ENCODE measurements around the gene ZC3H7A. TPM values are rescaled to one million over a fixed set of nuclear protein-coding genes. Genes with fewer than 3 reads are reported as not detected.
"Not testable (repeated sequence)": the region's sequence is repeated elsewhere in the genome, so short reads cannot be mapped to it uniquely, and the experiment has no call there.

The ZC3H7A gene
- total RNA-seq, result 37.1 TPM

- no peak for FAIRE-seq
Measured at GRCh38 chr16:11797166-11797956, at the start of gene ZC3H7A. Gene ZC3H7A (minus strand): TSS chr16:11797258. CDS start chr16:11782354, 14,904 bp downstream.

GRCh38 chr16:11844499-11844898 is 47.4 kb upstream of the ZC3H7A start:
- DNase-seq (ENCODE audit: low spot score in 2 of 2) (no peak), FAIRE-seq (no peak)

More at GRCh38 chr16:11797166-11797956, at the start of gene ZC3H7A:
- peak; percentile 95 to 96 for DNase-seq (ENCODE audit: low spot score in 2 of 2)

GRCh38 chr16:11843861-11844260 is 46.8 kb upstream of the ZC3H7A start:
- no peak for DNase-seq (ENCODE audit: low spot score in 2 of 2)

GRCh38 chr16:11843206-11843605 is 46.1 kb upstream of the ZC3H7A start:
- no peak for FAIRE-seq

More at GRCh38 chr16:11843861-11844260, 46.8 kb upstream of the ZC3H7A start:
- no peak for FAIRE-seq

GRCh38 chr16:11841026-11841425 is 44.0 kb upstream of the ZC3H7A start:
- DNase-seq (ENCODE audit: low spot score in 2 of 2) (no peak), FAIRE-seq (no peak)

More at GRCh38 chr16:11843206-11843605, 46.1 kb upstream of the ZC3H7A start:
- DNase-seq (ENCODE audit: low spot score in 2 of 2), result no peak

GRCh38 chr16:11836650-11837244 is 39.7 kb upstream of the ZC3H7A start:
- DNase-seq (ENCODE audit: low spot score in 2 of 2) (no peak), FAIRE-seq (no peak)

GRCh38 chr16:11835891-11836649 is 39.0 kb upstream of the ZC3H7A start:
- FAIRE-seq, result no peak
- DNase-seq (ENCODE audit: low spot score in 2 of 2), result no peak

- FAIRE-seq, result no peak
- DNase-seq (ENCODE audit: low spot score in 2 of 2), result no peak
Measured at GRCh38 chr16:11835309-11835708, 38.3 kb upstream of the ZC3H7A start.

- FAIRE-seq, result no peak
- DNase-seq (ENCODE audit: low spot score in 2 of 2), result no peak
Measured at GRCh38 chr16:11833951-11834695, 37.1 kb upstream of the ZC3H7A start.

- no peak for FAIRE-seq
- no peak for DNase-seq (ENCODE audit: low spot score in 2 of 2)
Measured at GRCh38 chr16:11828696-11829095, 31.6 kb upstream of the ZC3H7A start.

GRCh38 chr16:11825520-11826165 is 28.6 kb upstream of the ZC3H7A start:
- FAIRE-seq; DNase-seq (ENCODE audit: low spot score in 2 of 2): not testable (repeated sequence)

GRCh38 chr16:11824362-11824761 is 27.3 kb upstream of the ZC3H7A start:
- FAIRE-seq (no peak), DNase-seq (ENCODE audit: low spot score in 2 of 2) (no peak)

GRCh38 chr16:11823645-11824044 is 26.6 kb upstream of the ZC3H7A start:
- not testable (repeated sequence) for DNase-seq (ENCODE audit: low spot score in 2 of 2); FAIRE-seq

GRCh38 chr16:11819798-11820197 is 22.7 kb upstream of the ZC3H7A start:
- DNase-seq (ENCODE audit: low spot score in 2 of 2) (no peak), FAIRE-seq (no peak)

- not testable (repeated sequence) for DNase-seq (ENCODE audit: low spot score in 2 of 2); FAIRE-seq
Measured at GRCh38 chr16:11818970-11819369, 21.9 kb upstream of the ZC3H7A start.

- DNase-seq (ENCODE audit: low spot score in 2 of 2), result no peak
- no peak for FAIRE-seq
Measured at GRCh38 chr16:11816123-11816522, 19.1 kb upstream of the ZC3H7A start.

- not testable (repeated sequence) for DNase-seq (ENCODE audit: low spot score in 2 of 2); FAIRE-seq
Measured at GRCh38 chr16:11814800-11815199, 17.7 kb upstream of the ZC3H7A start.

- DNase-seq (ENCODE audit: low spot score in 2 of 2), result no peak
- no peak for FAIRE-seq
Measured at GRCh38 chr16:11806721-11807120, 9.7 kb upstream of the ZC3H7A start.

GRCh38 chr16:11805556-11805955 is 8.5 kb upstream of the ZC3H7A start:
- FAIRE-seq, result no peak

More at GRCh38 chr16:11805556-11805955, 8.5 kb upstream of the ZC3H7A start:
- DNase-seq (ENCODE audit: low spot score in 2 of 2), result no peak
